GM21367 (cell line): ENCODE data around the gene EAF1.
"Not testable (repeated sequence)": the region's sequence is repeated elsewhere in the genome, so short reads cannot be mapped to it uniquely, and the experiment has no call there.

Experiments used
- ATAC-seq: cut with Tn5 transposase; IDR thresholded peaks from one replicate; pipeline ENCODE4 v1.9.1; 2021; ENCODE audit not compliant: unreplicated experiment

The EAF1 gene

GRCh38 chr3:15427182-15427880 is at the start of gene EAF1, which contains the start of gene METTL6:
EAF1 (plus strand) TSS chr3:15427598; CDS start chr3:15427780, 182 bp downstream.
METTL6 (minus strand) TSS chr3:15427544; CDS start chr3:15426511, 1,033 bp downstream.
- peak; percentile 85 for ATAC-seq

- ATAC-seq, result peak; percentile 90
Observed at GRCh38 chr3:15377961-15378791, 49.2 kb upstream of the EAF1 start.

GRCh38 chr3:15380980-15381890 is 46.2 kb upstream of the EAF1 start:
- no peak for ATAC-seq

- no peak for ATAC-seq
Observed at GRCh38 chr3:15382405-15382923, 44.9 kb upstream of the EAF1 start.

- ATAC-seq, result peak; percentile 81
Observed at GRCh38 chr3:15384510-15385237, 42.7 kb upstream of the EAF1 start.

GRCh38 chr3:15385238-15385695 is 42.1 kb upstream of the EAF1 start:
- ATAC-seq, result peak; percentile 6

- ATAC-seq, result no peak
Observed at GRCh38 chr3:15385901-15386653, 41.3 kb upstream of the EAF1 start.

- ATAC-seq, result not testable (repeated sequence)
Observed at GRCh38 chr3:15386654-15386955, 40.8 kb upstream of the EAF1 start.

GRCh38 chr3:15387171-15387581 is 40.2 kb upstream of the EAF1 start:
- no peak for ATAC-seq

GRCh38 chr3:15387735-15388134 is 39.7 kb upstream of the EAF1 start:
- ATAC-seq, result no peak

- not testable (repeated sequence) for ATAC-seq
Observed at GRCh38 chr3:15388335-15388734, 39.1 kb upstream of the EAF1 start.

GRCh38 chr3:15390460-15390859 is 36.9 kb upstream of the EAF1 start:
- ATAC-seq, result no peak

GRCh38 chr3:15391007-15391406 is 36.4 kb upstream of the EAF1 start:
- ATAC-seq, result no peak

GRCh38 chr3:15393252-15393651 is 34.1 kb upstream of the EAF1 start:
- ATAC-seq, result not testable (repeated sequence)

- ATAC-seq, result not testable (repeated sequence)
Observed at GRCh38 chr3:15398731-15399133, 28.7 kb upstream of the EAF1 start.

- no peak for ATAC-seq
Observed at GRCh38 chr3:15399970-15400369, 27.4 kb upstream of the EAF1 start.

- no peak for ATAC-seq
Observed at GRCh38 chr3:15401936-15402335, 25.5 kb upstream of the EAF1 start.

GRCh38 chr3:15403495-15403894 is 23.9 kb upstream of the EAF1 start:
- no peak for ATAC-seq

- no peak for ATAC-seq
Observed at GRCh38 chr3:15403965-15404364, 23.4 kb upstream of the EAF1 start.
